HG02981 (cell line): ENCODE data around the gene ADGRA1.

Experiments used
- ATAC-seq: cut with Tn5 transposase; IDR thresholded peaks from one replicate; pipeline ENCODE4 v1.9.1; 2021; ENCODE audit warnings: mild to moderate bottlenecking, moderate library complexity; ENCODE audit not compliant: unreplicated experiment

The ADGRA1 gene

GRCh38 chr10:133075346-133076137 is 12.2 kb upstream of the ADGRA1 start:
- no peak for ATAC-seq

GRCh38 chr10:133076274-133077038 is 11.3 kb upstream of the ADGRA1 start:
- ATAC-seq: no peak

GRCh38 chr10:133079836-133080682 is 7.7 kb upstream of the ADGRA1 start:
- no peak for ATAC-seq

- no peak for ATAC-seq
These were observed 7.1 kb upstream of the ADGRA1 start for GRCh38 chr10:133080683-133081040.

- no peak for ATAC-seq
These were observed 6.1 kb upstream of the ADGRA1 start for GRCh38 chr10:133081636-133082035.

GRCh38 chr10:133082685-133083421 is 4.9 kb upstream of the ADGRA1 start:
- no peak for ATAC-seq

GRCh38 chr10:133083422-133084100 is 4.2 kb upstream of the ADGRA1 start:
- ATAC-seq: no peak

GRCh38 chr10:133084491-133084890 is 3.2 kb upstream of the ADGRA1 start:
- no peak for ATAC-seq

- ATAC-seq: no peak
These were observed 2.2 kb upstream of the ADGRA1 start for GRCh38 chr10:133085251-133086125.

GRCh38 chr10:133086247-133086646 is 1.5 kb upstream of the ADGRA1 start:
- ATAC-seq: no peak

GRCh38 chr10:133087045-133087678 is 562 bp upstream of the ADGRA1 start:
- ATAC-seq: no peak

- no peak for ATAC-seq
These were observed 643 bp downstream of the ADGRA1 start for GRCh38 chr10:133088179-133088955.

- ATAC-seq: no peak
These were observed 1.5 kb downstream of the ADGRA1 start for GRCh38 chr10:133088956-133089800.

- no peak for ATAC-seq
These were observed 2.4 kb downstream of the ADGRA1 start for GRCh38 chr10:133090101-133090500.

GRCh38 chr10:133090654-133091053 is 2.9 kb downstream of the ADGRA1 start:
- ATAC-seq: no peak

GRCh38 chr10:133091316-133091715 is 3.6 kb downstream of the ADGRA1 start:
- no peak for ATAC-seq

GRCh38 chr10:133093291-133093690 is 5.6 kb downstream of the ADGRA1 start:
- no peak for ATAC-seq
